Measurements from ENCODE around the gene SV2B. TPM values are rescaled to one million over a fixed set of nuclear protein-coding genes. Genes with fewer than 3 reads are reported as not detected.

The SV2B gene
- polyA plus RNA-seq, 2 of the 4 experiments (the other 2 are of a cell fraction) = 0.05 TPM; not detected in 1

DNA sequence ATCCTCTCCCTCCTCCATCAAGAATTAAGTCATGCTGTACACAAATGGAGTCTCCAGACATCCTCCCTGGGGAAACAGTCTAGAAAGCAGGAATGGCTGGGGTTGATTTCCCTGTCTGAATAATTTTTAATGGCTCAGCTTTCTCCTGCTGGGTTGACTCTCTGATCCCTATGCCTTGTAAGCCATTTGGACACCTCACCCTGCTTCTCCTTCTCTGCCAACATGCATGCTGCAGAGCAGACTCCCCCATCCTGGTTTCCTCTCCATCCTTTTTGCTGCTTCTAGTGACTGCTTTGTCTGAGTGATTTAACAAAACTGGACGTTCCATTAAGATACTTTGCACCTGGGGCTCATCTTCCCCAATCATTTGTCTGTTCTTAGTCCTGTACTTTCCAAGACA is 22.2 kb downstream of the SV2B start:
- Histone ChIP-seq H3K27ac (no peak overlapping the region), H3K9me3 (no peaks in the 10 kb centered on the region), H3K4me2 (no peak overlapping the region), H3K4me1 (no peaks in the 10 kb centered on the region), H3K4me3 (no peak overlapping the region)
- WGBS (ENCODE audit: missing lambda C conversion rate) = 0% methylated on average over 1 of the region's 1 CpG
- ChIA-PET CTCF (interaction anchor here (1.0 kb wide), 1 partner anchor 13 kb away, joined by 4 read pairs; no protein-coding TSS in a partner anchor), POLR2A (no interaction called here)
- ATAC-seq (no peak), FAIRE-seq (no peak), DNase-seq (ENCODE audit: low read depth in 1 of 2, low spot score in 1 of 2) (no peak)
- TF ChIP-seq EP300 (IDR thresholded peaks at IDR 0.05) = no peak
- no peak for TF ChIP-seq RARB (CRISPR knock-in tag; IDR thresholded peaks at IDR 0.05)
- TF ChIP-seq TFCP2L1 (CRISPR knock-in tag; IDR thresholded peaks at IDR 0.05) = no peak
- TF ChIP-seq MAFK (IDR thresholded peaks at IDR 0.05; ENCODE audit: partially characterized antibody) = no peak
- TF ChIP-seq, protein P1, sequence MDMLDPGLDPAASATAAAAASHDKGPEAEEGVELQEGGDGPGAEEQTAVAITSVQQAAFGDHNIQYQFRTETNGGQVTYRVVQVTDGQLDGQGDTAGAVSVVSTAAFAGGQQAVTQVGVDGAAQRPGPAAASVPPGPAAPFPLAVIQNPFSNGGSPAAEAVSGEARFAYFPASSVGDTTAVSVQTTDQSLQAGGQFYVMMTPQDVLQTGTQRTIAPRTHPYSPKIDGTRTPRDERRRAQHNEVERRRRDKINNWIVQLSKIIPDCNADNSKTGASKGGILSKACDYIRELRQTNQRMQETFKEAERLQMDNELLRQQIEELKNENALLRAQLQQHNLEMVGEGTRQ (IDR thresholded peaks at IDR 0.05) = no peak
- TF ChIP-seq NR3C1 (IDR thresholded peaks at IDR 0.05) = no peak
- no peak for TF ChIP-seq JUNB (IDR thresholded peaks at IDR 0.05)
- TF ChIP-seq MAZ (IDR thresholded peaks at IDR 0.05; ENCODE audit: borderline replicate concordance, low read depth, low read length) = no peak
- TF ChIP-seq FOSL2 (IDR thresholded peaks at IDR 0.05) = no peak
- TF ChIP-seq FOSL2 (CRISPR knock-in tag; IDR thresholded peaks at IDR 0.05) = no peak
- no peak for TF ChIP-seq CHD4 (IDR thresholded peaks at IDR 0.05; ENCODE audit: borderline replicate concordance)
- TF ChIP-seq HEYL (CRISPR knock-in tag; IDR thresholded peaks at IDR 0.05) = no peak
- no peak for TF ChIP-seq BHLHE40 (IDR thresholded peaks at IDR 0.05; ENCODE audit: low read depth, low read length)
- TF ChIP-seq HMGXB4 (CRISPR knock-in tag; IDR thresholded peaks at IDR 0.05; ENCODE audit: borderline replicate concordance) = no peak
- no peak for TF ChIP-seq SMC3 (IDR thresholded peaks at IDR 0.05)
- no peak for TF ChIP-seq POLR2A (IDR thresholded peaks at IDR 0.05; ENCODE audit: low read length)
- TF ChIP-seq SREBF2 (IDR thresholded peaks at IDR 0.05) = no peak
- no peak for TF ChIP-seq HES2 (IDR thresholded peaks at IDR 0.05)
- TF ChIP-seq, protein P2, sequence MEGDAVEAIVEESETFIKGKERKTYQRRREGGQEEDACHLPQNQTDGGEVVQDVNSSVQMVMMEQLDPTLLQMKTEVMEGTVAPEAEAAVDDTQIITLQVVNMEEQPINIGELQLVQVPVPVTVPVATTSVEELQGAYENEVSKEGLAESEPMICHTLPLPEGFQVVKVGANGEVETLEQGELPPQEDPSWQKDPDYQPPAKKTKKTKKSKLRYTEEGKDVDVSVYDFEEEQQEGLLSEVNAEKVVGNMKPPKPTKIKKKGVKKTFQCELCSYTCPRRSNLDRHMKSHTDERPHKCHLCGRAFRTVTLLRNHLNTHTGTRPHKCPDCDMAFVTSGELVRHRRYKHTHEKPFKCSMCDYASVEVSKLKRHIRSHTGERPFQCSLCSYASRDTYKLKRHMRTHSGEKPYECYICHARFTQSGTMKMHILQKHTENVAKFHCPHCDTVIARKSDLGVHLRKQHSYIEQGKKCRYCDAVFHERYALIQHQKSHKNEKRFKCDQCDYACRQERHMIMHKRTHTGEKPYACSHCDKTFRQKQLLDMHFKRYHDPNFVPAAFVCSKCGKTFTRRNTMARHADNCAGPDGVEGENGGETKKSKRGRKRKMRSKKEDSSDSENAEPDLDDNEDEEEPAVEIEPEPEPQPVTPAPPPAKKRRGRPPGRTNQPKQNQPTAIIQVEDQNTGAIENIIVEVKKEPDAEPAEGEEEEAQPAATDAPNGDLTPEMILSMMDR (IDR thresholded peaks at IDR 0.05) = no peak
- no peak for TF ChIP-seq ZNF302 (CRISPR knock-in tag; IDR thresholded peaks at IDR 0.05)

- FAIRE-seq = no peak
Observed at GRCh38 chr15:91124132-91124531, 24.1 kb downstream of the SV2B start.

More at GRCh38 chr15:91124132-91124531, 24.1 kb downstream of the SV2B start:
- no peak for ATAC-seq
- no peak overlapping the region for H3K4me2 ChIP-seq
- POLR2A ChIA-PET = no interaction called here
- no peak overlapping the region for H3K4me3 ChIP-seq
- WGBS (ENCODE audit: missing lambda C conversion rate) = 28% methylated on average over 5 of the region's 5 CpGs
- CTCF ChIA-PET = no interaction called here
- no peak for DNase-seq (ENCODE audit: low read depth in 1 of 2, low spot score in 1 of 2)
- H3K27ac ChIP-seq = no peak overlapping the region
- no peak for TF ChIP-seq RAD21 (conservative IDR thresholded peaks at IDR 0.05 in 1 of 2, IDR thresholded peaks at IDR 0.05 in 1 of 2)
- TF ChIP-seq, protein P2 (IDR thresholded peaks at IDR 0.05) = no peak
- TF ChIP-seq POLR2A (IDR thresholded peaks at IDR 0.05; ENCODE audit: low read length) = no peak
- no peak for TF ChIP-seq EP300 (IDR thresholded peaks at IDR 0.05)
- H3K9me3 ChIP-seq = no peaks in the 10 kb centered on the region
- no peaks in the 10 kb centered on the region for H3K4me1 ChIP-seq
